IMR-90 (cell line): ENCODE data around the gene KCTD5. TPM values are rescaled to one million over a fixed set of nuclear protein-coding genes. Genes with fewer than 3 reads are reported as not detected.

Experiments used
- ATAC-seq: fragments of 200-7000 bp; cut with Tn5 transposase; 2 replicates; pipeline ENCODE4 v1.9.1; 2020; ENCODE audit warnings: low read depth, mild to moderate bottlenecking, moderate library complexity
- BruUV-seq: library from RNA; stranded (reverse); fragments of 400-500 nt; replicated peaks from 2 replicates; lab custom pipeline; 2021; lab: Mats Ljungman, UMichigan
- CTCF ChIA-PET: fragments of 300-600 bp; formaldehyde crosslinking; extraction: SDS; loops from one replicate; lab custom pipeline; 2021; ENCODE audit warnings: antibody characterized with exemption; lab: Yijun Ruan, JAX
- POLR2A ChIA-PET: fragments of 300-600 bp; sonication (Branson Sonifier 250); formaldehyde crosslinking; loops from one replicate; lab custom pipeline; 2022; ENCODE audit warnings: antibody characterized with exemption; ENCODE audit not compliant: unreplicated experiment; lab: Charles Lee
- DNase-seq: peaks from one replicate; pipeline ENCODE4 v3.0.0; 2013
- H2AFZ ChIP-seq: replicated peaks from 2 replicates; pipeline ENCODE3; 2013; ENCODE audit warnings: low read length, mild to moderate bottlenecking; ENCODE audit not compliant: poor library complexity
- H2AK5ac ChIP-seq: 2 replicates; pipeline ENCODE4 v1.6.1; 2013; ENCODE audit warnings: low read depth, low read length, inconsistent platforms
- H2AK9ac ChIP-seq: replicated peaks from 2 replicates; pipeline ENCODE3; 2013; ENCODE audit warnings: mild to moderate bottlenecking, low read depth, low read length, moderate library complexity; ENCODE audit not compliant: poor library complexity
- H2BK120ac ChIP-seq: 2 replicates; pipeline ENCODE4 v1.6.1; 2013; ENCODE audit warnings: low read depth, low read length, inconsistent platforms
- H2BK15ac ChIP-seq: 3 replicates; pipeline ENCODE4 v1.6.1; 2013; ENCODE audit warnings: low read depth, low read length, inconsistent platforms
- H2BK20ac ChIP-seq: 2 replicates; pipeline ENCODE4 v1.6.1; 2013; ENCODE audit warnings: low read depth, mild to moderate bottlenecking, inconsistent platforms, low read length, moderate library complexity
- H2BK5ac ChIP-seq: 2 replicates; pipeline ENCODE4 v1.6.1; 2013; ENCODE audit warnings: mild to moderate bottlenecking, low read depth, low read length, inconsistent platforms; ENCODE audit not compliant: poor library complexity, severe bottlenecking
- H3K14ac ChIP-seq: replicated peaks from 2 replicates; pipeline ENCODE4 v1.6.1; 2013; ENCODE audit warnings: low read depth, low read length, inconsistent platforms
- H3K18ac ChIP-seq: 2 replicates; pipeline ENCODE4 v1.6.1; 2013; ENCODE audit warnings: low read depth, low read length, control low read depth
- H3K23ac ChIP-seq: 2 replicates; pipeline ENCODE4 v1.6.1; 2013; ENCODE audit warnings: low read depth, low read length, inconsistent platforms
- H3K27ac ChIP-seq: 2 replicates; pipeline ENCODE4 v1.5.1; 2013; ENCODE audit warnings: mild to moderate bottlenecking, control low read depth, low read length; ENCODE audit not compliant: insufficient read depth
- H3K27me3 ChIP-seq: 2 replicates; pipeline ENCODE4 v1.6.1; 2013; ENCODE audit warnings: low read length; ENCODE audit not compliant: control insufficient read depth, insufficient read depth
- H3K36me3 ChIP-seq: 2 replicates; pipeline ENCODE4 v1.6.1; 2013; ENCODE audit warnings: low read length, mixed read lengths; ENCODE audit not compliant: control insufficient read depth, insufficient read depth
- H3K4ac ChIP-seq: 2 replicates; pipeline ENCODE4 v1.6.1; 2013; ENCODE audit warnings: low read depth, low read length, inconsistent platforms
- H3K4me1 ChIP-seq: 2 replicates; pipeline ENCODE4 v1.6.1; 2013; ENCODE audit warnings: low read length, mixed read lengths; ENCODE audit not compliant: control insufficient read depth, insufficient read depth
- H3K4me2 ChIP-seq: 2 replicates; pipeline ENCODE4 v1.6.1; 2013; ENCODE audit warnings: low read depth, mild to moderate bottlenecking, control low read depth, low read length, moderate library complexity
- H3K4me3 ChIP-seq: 2 replicates; pipeline ENCODE4 v1.5.1; 2013; ENCODE audit warnings: low read depth, mild to moderate bottlenecking, control low read depth, low read length, moderate library complexity; ENCODE audit not compliant: insufficient read depth
- H3K56ac ChIP-seq: 2 replicates; pipeline ENCODE4 v1.6.1; 2013; ENCODE audit warnings: low read length, inconsistent platforms; ENCODE audit not compliant: insufficient read depth; ENCODE audit errors: extremely low read depth
- H3K79me1 ChIP-seq, 2 experiments: 2 replicates each; pipeline ENCODE4 v1.6.1; 2013; ENCODE audit warnings: low read length in 2 of 2, inconsistent platforms in 1 of 2, low read depth in 1 of 2
- H3K9ac ChIP-seq: 2 replicates; pipeline ENCODE4 v1.6.1; 2013; ENCODE audit warnings: low read depth, low read length, control low read depth
- H3K9me1 ChIP-seq: 2 replicates; pipeline ENCODE4 v1.6.1; 2013; ENCODE audit warnings: low read length, inconsistent platforms; ENCODE audit not compliant: insufficient read depth
- H3K9me3 ChIP-seq: 2 replicates; pipeline ENCODE4 v1.6.1; 2013; ENCODE audit warnings: low read length; ENCODE audit not compliant: control insufficient read depth, insufficient read depth
- H4K20me1 ChIP-seq: 2 replicates; pipeline ENCODE4 v1.6.1; 2013; ENCODE audit warnings: low read length, inconsistent platforms; ENCODE audit not compliant: insufficient read depth
- H4K5ac ChIP-seq: 2 replicates; pipeline ENCODE4 v1.6.1; 2013; ENCODE audit warnings: mild to moderate bottlenecking, low read depth, low read length, control low read depth
- H4K8ac ChIP-seq, 2 experiments: 2 replicates each; pipeline ENCODE4 v1.6.1; 2013; ENCODE audit warnings: low read depth in 2 of 2, low read length in 2 of 2, control low read depth in 1 of 2, inconsistent platforms in 1 of 2
- H4K91ac ChIP-seq: 2 replicates; pipeline ENCODE4 v1.6.1; 2013; ENCODE audit warnings: low read depth, low read length, inconsistent platforms; ENCODE audit not compliant: insufficient read depth
- CEBPB ChIP-seq: IDR thresholded peaks from 2 replicates; pipeline ENCODE4 v1.6.1; 2012; ENCODE audit warnings: low read depth, low read length, improper control_type of control experiment
- CHD1 ChIP-seq: IDR thresholded peaks from 2 replicates; pipeline ENCODE4 v1.6.1; 2012; ENCODE audit warnings: low read depth, low read length, improper control_type of control experiment
- FOS ChIP-seq: fragments of 150-350 bp; IDR thresholded peaks from 2 replicates; pipeline ENCODE4 v1.6.1; 2016; ENCODE audit warnings: low read depth, low read length
- MAFK ChIP-seq: IDR thresholded peaks from 2 replicates; pipeline ENCODE4 v1.6.1; 2012; ENCODE audit warnings: low read depth, low read length, improper control_type of control experiment
- MAZ ChIP-seq: IDR thresholded peaks from 2 replicates; pipeline ENCODE4 v1.6.1; 2012; ENCODE audit warnings: low read depth, mild to moderate bottlenecking, low read length, improper control_type of control experiment, moderate library complexity, borderline replicate concordance
- MXI1 ChIP-seq: IDR thresholded peaks from 2 replicates; pipeline ENCODE4 v1.6.1; 2012; ENCODE audit warnings: low read depth, mild to moderate bottlenecking, low read length, moderate library complexity, borderline replicate concordance
- NFE2L2 ChIP-seq: fragments of 150-350 bp; IDR thresholded peaks from 2 replicates; pipeline ENCODE4 v1.6.1; 2016; ENCODE audit warnings: low read depth, mild to moderate bottlenecking, low read length
- POLR2A ChIP-seq: IDR thresholded peaks from 2 replicates; pipeline ENCODE4 v1.6.1; 2012; ENCODE audit warnings: mild to moderate bottlenecking, low read depth, low read length
- RAD21 ChIP-seq: IDR thresholded peaks from 2 replicates; pipeline ENCODE4 v1.6.1; 2012; ENCODE audit warnings: low read length, improper control_type of control experiment
- RCOR1 ChIP-seq: IDR thresholded peaks from 2 replicates; pipeline ENCODE4 v1.6.1; 2012; ENCODE audit warnings: mild to moderate bottlenecking, low read length, improper control_type of control experiment; ENCODE audit not compliant: insufficient replicate concordance
- RFX5 ChIP-seq: IDR thresholded peaks from 2 replicates; pipeline ENCODE4 v1.8.0; 2012; ENCODE audit warnings: low read depth, mild to moderate bottlenecking, low read length, moderate library complexity
- SMC3 ChIP-seq: fragments of 150-350 bp; IDR thresholded peaks from 2 replicates; pipeline ENCODE4 v1.6.1; 2016; ENCODE audit warnings: low read depth, mild to moderate bottlenecking, antibody characterized with exemption, low read length, moderate library complexity
- WGBS, 2 experiments: methylation state at CpG; one replicate each; pipeline versions ENCODE4 v1.1.5 to v1.1.7; 2013; ENCODE audit warnings: missing lambda C conversion rate in 2 of 2; ENCODE audit not compliant: insufficient read length in 1 of 2; ENCODE audit errors: extremely low coverage in 2 of 2; 5-methylcytosine and 5-hydroxymethylcytosine counted together
- dilution Hi-C: fragments of 300-500 bp; cut with HindIII; formaldehyde crosslinking; loops from one replicate; pipeline ENCODE4 v1.14.3; 2018; ENCODE audit warnings: low sequenced_read_pairs; ENCODE audit not compliant: unreplicated experiment
- in situ Hi-C: fragments of 300-500 bp; cut with MboI; formaldehyde crosslinking; loops from 3 replicates; pipeline ENCODE4 v1.14.3; 2019; ENCODE audit warnings: low sequenced_read_pairs, inconsistent platforms, mixed read lengths
- intact Hi-C: fragments of 100-400 bp; cut with micrococcal nuclease; formaldehyde crosslinking; loops from 2 replicates; pipeline ENCODE4 v1.10.0; 2022
- polyA plus RNA-seq, 3 experiments: library from polyadenylated mRNA; depleted of rRNA; stranded (reverse); fragments of >200 nt; gene quantifications; 2 replicates each; pipeline ENCODE4 v1.2.3, GENCODE V29; 2012; ENCODE audit warnings: low replicate concordance in 1 of 3
- total RNA-seq: library from RNA; depleted of rRNA; stranded (reverse); fragments of >200 nt; gene quantifications from 2 replicates; pipeline ENCODE4 v1.2.3, GENCODE V29; 2012
- TF ChIP-seq, protein P1 (sequence below): conservative IDR thresholded peaks from 2 replicates; pipeline ENCODE4 v1.5.1; 2012; ENCODE audit warnings: mild to moderate bottlenecking, low read depth, low read length, improper control_type of control experiment
- TF ChIP-seq, protein P2 (sequence below): fragments of 150-350 bp; IDR thresholded peaks from 2 replicates; pipeline ENCODE4 v1.6.1; 2016; ENCODE audit warnings: low read depth, mild to moderate bottlenecking, low read length, moderate library complexity, borderline replicate concordance
- TF ChIP-seq, protein P3 (sequence below): fragments of 150-350 bp; IDR thresholded peaks from 2 replicates; pipeline ENCODE4 v1.6.1; 2017; ENCODE audit warnings: mild to moderate bottlenecking, antibody characterized with exemption, low read length, low read depth

The KCTD5 gene
- total and polyA plus RNA-seq, 2 of the 4 experiments (the other 2 are of a cell fraction), result 17.2 to 56.2 TPM

DNA sequence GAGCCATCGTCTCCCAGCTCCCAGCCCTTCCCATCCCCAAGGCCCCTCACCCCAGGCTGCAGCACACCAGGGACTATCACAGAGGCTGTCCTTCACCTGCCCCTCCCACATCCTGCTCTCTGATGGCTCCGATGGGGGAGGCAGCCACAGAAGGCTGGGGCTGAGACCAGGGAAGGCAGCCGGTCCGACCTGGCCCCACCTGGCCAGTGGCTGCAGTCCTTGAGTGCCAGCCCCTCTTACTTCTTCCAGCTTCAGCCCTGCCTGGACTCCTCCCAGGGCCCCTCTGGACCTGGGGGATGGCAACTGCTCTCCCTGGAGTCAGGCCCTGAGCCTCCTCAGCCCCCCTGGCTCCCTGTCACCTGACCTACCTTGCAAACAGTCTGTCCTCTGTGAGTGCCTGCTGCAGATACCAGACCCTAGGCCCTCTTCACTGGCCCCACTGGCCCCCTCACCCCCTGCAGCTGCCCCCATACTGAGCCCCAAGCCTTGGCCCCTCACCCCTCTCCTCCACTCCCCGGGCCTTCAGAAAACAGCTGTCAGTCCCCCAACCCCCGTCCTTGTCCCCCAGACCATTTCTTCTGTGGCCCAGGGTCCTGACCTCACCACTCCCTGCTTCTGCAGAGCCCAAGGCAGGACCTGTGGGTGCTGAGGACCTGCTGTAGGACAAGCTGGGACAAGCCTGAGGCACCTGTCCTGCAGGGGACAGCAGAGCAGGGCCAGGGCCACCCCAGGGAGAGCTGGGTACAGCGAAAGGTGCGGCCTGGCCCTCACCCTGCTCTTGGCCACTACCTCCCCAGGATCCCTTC, 57.5 kb downstream of the KCTD5 start:
- no peak overlapping the region for H3K4ac ChIP-seq
- no TSS peak for BruUV-seq
- no peaks in the 10 kb centered on the region; the same call in 1 of the 2 replicates for H3K27me3 ChIP-seq
- no peak overlapping the region for H2BK15ac ChIP-seq
- H3K27ac ChIP-seq, result no peak overlapping the region
- H3K9me1 ChIP-seq, result no peaks in the 10 kb centered on the region
- no peaks in the 10 kb centered on the region for H4K20me1 ChIP-seq
- H2AFZ ChIP-seq, result peak overlapping the region; percentile 43
- H3K23ac ChIP-seq, result no peak overlapping the region
- no peak overlapping the region for H4K91ac ChIP-seq
- no peak overlapping the region for H4K5ac ChIP-seq
- no peak overlapping the region for H2BK120ac ChIP-seq
- H2AK9ac ChIP-seq, result peak overlapping the region; percentile 65
- no peaks in the 10 kb centered on the region for H3K36me3 ChIP-seq
- H3K56ac ChIP-seq, result no peak overlapping the region
- intact Hi-C loops (no loop called here), dilution Hi-C loops (no loop called here), in situ Hi-C loops (no loop called here)
- no peak overlapping the region for H3K18ac ChIP-seq
- no peak overlapping the region for H3K4me3 ChIP-seq
- no peak overlapping the region for H2BK5ac ChIP-seq
- H4K8ac ChIP-seq, result no peak overlapping the region
- 36% methylated on average over 3 of the region's 8 CpGs; no CpG with 5 or more reads in 1 of the 2 experiments for WGBS, 2 experiments
- H3K14ac ChIP-seq, result no peak overlapping the region
- H3K4me1 ChIP-seq, result no peaks in the 10 kb centered on the region
- no peak overlapping the region for H3K4me2 ChIP-seq
- ChIA-PET CTCF (no interaction called here), POLR2A (interaction anchor here (1.3 kb wide), 1 partner anchor 12 kb away, joined by 4 read pairs; no protein-coding TSS in a partner anchor)
- ATAC-seq, result 0 out of 2 replicates have a peak, but pooled peaks have one; percentile 25
- H2AK5ac ChIP-seq, result no peak overlapping the region
- no peak for DNase-seq
- H3K79me1 ChIP-seq, result no peaks in the 10 kb centered on the region
- H3K9ac ChIP-seq, result no peak overlapping the region
- H3K9me3 ChIP-seq, result no peaks in the 10 kb centered on the region
- no peak overlapping the region for H2BK20ac ChIP-seq
- no peak for TF ChIP-seq MAFK
- TF ChIP-seq RAD21, result no peak
- TF ChIP-seq POLR2A, result no peak
- TF ChIP-seq, protein P1, sequence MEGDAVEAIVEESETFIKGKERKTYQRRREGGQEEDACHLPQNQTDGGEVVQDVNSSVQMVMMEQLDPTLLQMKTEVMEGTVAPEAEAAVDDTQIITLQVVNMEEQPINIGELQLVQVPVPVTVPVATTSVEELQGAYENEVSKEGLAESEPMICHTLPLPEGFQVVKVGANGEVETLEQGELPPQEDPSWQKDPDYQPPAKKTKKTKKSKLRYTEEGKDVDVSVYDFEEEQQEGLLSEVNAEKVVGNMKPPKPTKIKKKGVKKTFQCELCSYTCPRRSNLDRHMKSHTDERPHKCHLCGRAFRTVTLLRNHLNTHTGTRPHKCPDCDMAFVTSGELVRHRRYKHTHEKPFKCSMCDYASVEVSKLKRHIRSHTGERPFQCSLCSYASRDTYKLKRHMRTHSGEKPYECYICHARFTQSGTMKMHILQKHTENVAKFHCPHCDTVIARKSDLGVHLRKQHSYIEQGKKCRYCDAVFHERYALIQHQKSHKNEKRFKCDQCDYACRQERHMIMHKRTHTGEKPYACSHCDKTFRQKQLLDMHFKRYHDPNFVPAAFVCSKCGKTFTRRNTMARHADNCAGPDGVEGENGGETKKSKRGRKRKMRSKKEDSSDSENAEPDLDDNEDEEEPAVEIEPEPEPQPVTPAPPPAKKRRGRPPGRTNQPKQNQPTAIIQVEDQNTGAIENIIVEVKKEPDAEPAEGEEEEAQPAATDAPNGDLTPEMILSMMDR, result no peak
- no peak for TF ChIP-seq RCOR1
- TF ChIP-seq CEBPB, result no peak
- TF ChIP-seq SMC3, result no peak
- TF ChIP-seq CHD1, result no peak
- TF ChIP-seq, protein P2, sequence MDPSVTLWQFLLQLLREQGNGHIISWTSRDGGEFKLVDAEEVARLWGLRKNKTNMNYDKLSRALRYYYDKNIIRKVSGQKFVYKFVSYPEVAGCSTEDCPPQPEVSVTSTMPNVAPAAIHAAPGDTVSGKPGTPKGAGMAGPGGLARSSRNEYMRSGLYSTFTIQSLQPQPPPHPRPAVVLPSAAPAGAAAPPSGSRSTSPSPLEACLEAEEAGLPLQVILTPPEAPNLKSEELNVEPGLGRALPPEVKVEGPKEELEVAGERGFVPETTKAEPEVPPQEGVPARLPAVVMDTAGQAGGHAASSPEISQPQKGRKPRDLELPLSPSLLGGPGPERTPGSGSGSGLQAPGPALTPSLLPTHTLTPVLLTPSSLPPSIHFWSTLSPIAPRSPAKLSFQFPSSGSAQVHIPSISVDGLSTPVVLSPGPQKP, result no peak
- no peak for TF ChIP-seq RFX5
- TF ChIP-seq MXI1, result no peak
- no peak for TF ChIP-seq MAZ
- no peak for TF ChIP-seq FOS
- TF ChIP-seq, protein P3, sequence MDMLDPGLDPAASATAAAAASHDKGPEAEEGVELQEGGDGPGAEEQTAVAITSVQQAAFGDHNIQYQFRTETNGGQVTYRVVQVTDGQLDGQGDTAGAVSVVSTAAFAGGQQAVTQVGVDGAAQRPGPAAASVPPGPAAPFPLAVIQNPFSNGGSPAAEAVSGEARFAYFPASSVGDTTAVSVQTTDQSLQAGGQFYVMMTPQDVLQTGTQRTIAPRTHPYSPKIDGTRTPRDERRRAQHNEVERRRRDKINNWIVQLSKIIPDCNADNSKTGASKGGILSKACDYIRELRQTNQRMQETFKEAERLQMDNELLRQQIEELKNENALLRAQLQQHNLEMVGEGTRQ, result no peak
- TF ChIP-seq NFE2L2, result no peak
